Gastroesophageal sphincter (tissue), 4 donors: Measurements from ENCODE around the gene NYAP1. TPM values are rescaled to one million over a fixed set of nuclear protein-coding genes. Genes with fewer than 3 reads are reported as not detected.
A peak's percentile ranks its signal among the peaks of the same experiment; 100 is the strongest.
"Not testable (repeated sequence)": the region's sequence is repeated elsewhere in the genome, so short reads cannot be mapped to it uniquely, and the experiment has no call there.

Experiments used
- ATAC-seq: fragments of 150-250 bp; one replicate; pipeline ENCODE4 v1.9.1; 2016; ENCODE audit warnings: mild to moderate bottlenecking, moderate library complexity
- H3K27ac ChIP-seq, 4 donors: fragments of 200-600 bp; sonication (generic) in 3 of 4; 1 replicate in 3 of 4; 2 replicates in 1 of 4; pipeline ENCODE4 v1.5.1; 2016 to 2019
- H3K27me3 ChIP-seq: fragments of 200-600 bp; sonication (generic); one replicate; pipeline ENCODE4 v1.5.1; 2019
- H3K36me3 ChIP-seq, 2 donors: fragments of 200-600 bp; sonication (generic); one replicate each; pipeline ENCODE4 v1.5.1; 2019; ENCODE audit warnings: control low read depth in 1 of 2
- H3K4me1 ChIP-seq, 3 donors: fragments of 200-600 bp; sonication (generic); 1 replicate in 2 of 3; 2 replicates in 1 of 3; pipeline ENCODE4 v1.5.1; 2016 to 2019; ENCODE audit warnings: control low read depth in 2 of 3
- H3K4me3 ChIP-seq, 2 donors: fragments of 200-600 bp; sonication (generic); one replicate each; pipeline ENCODE4 v1.5.1; 2019; ENCODE audit warnings: mild to moderate bottlenecking in 1 of 2, moderate library complexity in 1 of 2
- H3K9me3 ChIP-seq, 3 donors: fragments of 200-600 bp; sonication (generic); one replicate each; pipeline ENCODE4 v1.5.1; 2017 to 2019; ENCODE audit warnings: control low read depth in 2 of 3
- CTCF ChIP-seq, 4 experiments: fragments of 200-600 bp in 2 of 4; fragments of 450-650 bp in 2 of 4; sonication (generic) in 1 of 4; IDR thresholded peaks; one replicate each; pipeline ENCODE4 v1.5.1; 2017 to 2019; ENCODE audit warnings: antibody characterized with exemption in 4 of 4, mild to moderate bottlenecking in 2 of 4, moderate library complexity in 2 of 4
- EP300 ChIP-seq: sonication (generic); formaldehyde crosslinking; IDR thresholded peaks from one replicate; pipeline ENCODE4 v1.6.1; 2017; ENCODE audit warnings: antibody characterized with exemption, mild to moderate bottlenecking
- POLR2A ChIP-seq, 2 donors: fragments of 450-650 bp; IDR thresholded peaks; one replicate each; pipeline ENCODE4 v1.6.1; 2017; ENCODE audit warnings: antibody characterized with exemption in 2 of 2, mild to moderate bottlenecking in 2 of 2, moderate library complexity in 1 of 2
- POLR2AphosphoS5 ChIP-seq: sonication (generic); formaldehyde crosslinking; IDR thresholded peaks from one replicate; pipeline ENCODE4 v1.6.1; 2017; ENCODE audit warnings: antibody characterized with exemption
- WGBS, 2 donors: methylation state at CpG; one replicate each; pipeline ENCODE4 v1.1.5; 2018; ENCODE audit warnings: low coverage in 1 of 2; 5-methylcytosine and 5-hydroxymethylcytosine counted together
- total RNA-seq, 4 donors: library from RNA; depleted of rRNA; stranded (reverse); fragments of >200 nt; gene quantifications; one replicate each; pipeline ENCODE4 v1.1.0, GENCODE V29; 2016

NYAP1 gene
- total RNA-seq, 4 donors from 2014 or later = 0.94 to 3.1 (median 1.8) TPM

GRCh38 chr7:100538348-100538653 is 54.6 kb downstream of the NYAP1 start:
- ATAC-seq = no peak
- Histone ChIP-seq H3K4me1 (peaks cover 0 to 44% (median 10%) of the 10 kb centered on the region in 3 donors), H3K4me3 (peak overlapping the region in 1 of 2 donors; percentile 68), H3K36me3 (no peaks in the 10 kb centered on the region), H3K27ac (peak overlapping the region; percentile 26 to 91 (median 82)), H3K27me3 (no peaks in the 10 kb centered on the region), H3K9me3 (no peaks in the 10 kb centered on the region)
- TF ChIP-seq POLR2A (IDR thresholded peaks at IDR 0.05) (no peak), EP300 (no peak), POLR2AphosphoS5 (no peak), CTCF (IDR thresholded peaks at IDR 0.05) (no peak)
- 4 to 5% methylated on average over 4 to 8 of the region's 8 CpGs for WGBS, 2 donors

- H3K36me3 ChIP-seq = no peaks in the 10 kb centered on the region
These were observed 55.1 kb downstream of the NYAP1 start, which contains the start of gene AGFG2 for GRCh38 chr7:100538654-100539435. Gene AGFG2 (plus strand): TSS chr7:100539203. CDS start chr7:100539347, 144 bp downstream.

GRCh38 chr7:100539436-100540006 is 55.8 kb downstream of the NYAP1 start:
- Histone ChIP-seq H3K36me3 (no peaks in the 10 kb centered on the region), H3K9me3 (no peaks in the 10 kb centered on the region), H3K4me3 (peak overlapping the region; percentile 64 to 68), H3K27me3 (no peaks in the 10 kb centered on the region), H3K4me1 (peaks cover 10 to 56% (median 22%) of the 10 kb centered on the region in 3 donors), H3K27ac (peak overlapping the region; percentile 47 to 96 (median 83))
- no peak for ATAC-seq
- 0% methylated on average over 12 to 16 of the region's 44 CpGs for WGBS, 2 donors
- TF ChIP-seq EP300 (no peak), POLR2AphosphoS5 (no peak), POLR2A (IDR thresholded peaks at IDR 0.05) (no peak), CTCF (IDR thresholded peaks at IDR 0.05) (no peak)

More at GRCh38 chr7:100538654-100539435, 55.1 kb downstream of the NYAP1 start, which contains the start of gene AGFG2:
- peak; percentile 99 for ATAC-seq
- Histone ChIP-seq H3K27ac (peak within 1 kb of the TSS; percentile 47 to 96 (median 83)), H3K9me3 (no peaks in the 10 kb centered on the region), H3K27me3 (no peaks in the 10 kb centered on the region), H3K4me3 (peak within 1 kb of the TSS; percentile 64 to 68), H3K4me1 (peaks cover 3 to 50% (median 16%) of the 10 kb centered on the region in 3 donors)
- TF ChIP-seq POLR2AphosphoS5 (peak; percentile 94), EP300 (no peak), POLR2A (IDR thresholded peaks at IDR 0.05) (peak; percentile 88 to 93), CTCF (IDR thresholded peaks at IDR 0.05) (peak in 1 of 4 experiments; percentile 10)
- WGBS, 2 donors = 0 to 3% methylated on average over 1 to 5 of the region's 60 CpGs

GRCh38 chr7:100540073-100540723 is 56.5 kb downstream of the NYAP1 start:
- TF ChIP-seq POLR2AphosphoS5 (no peak), CTCF (IDR thresholded peaks at IDR 0.05) (no peak), POLR2A (IDR thresholded peaks at IDR 0.05) (no peak), EP300 (no peak)

GRCh38 chr7:100541309-100541708 is 57.6 kb downstream of the NYAP1 start:
- peaks cover 23 to 74% (median 38%) of the 10 kb centered on the region in 3 donors for H3K4me1 ChIP-seq
- 84 to 92% methylated on average over 2 to 7 of the region's 7 CpGs for WGBS, 2 donors
- not testable (repeated sequence) for H3K27ac ChIP-seq, H3K27me3 ChIP-seq, ATAC-seq, H3K36me3 ChIP-seq, H3K9me3 ChIP-seq, H3K4me3 ChIP-seq

More at GRCh38 chr7:100540073-100540723, 56.5 kb downstream of the NYAP1 start:
- peak overlapping the region in 1 of 4 donors; percentile 82 for H3K27ac ChIP-seq
- no peaks in the 10 kb centered on the region for H3K9me3 ChIP-seq
- WGBS, 2 donors = 34 to 42% methylated on average over 5 to 6 of the region's 6 CpGs
- peak overlapping the region; percentile 64 to 68 for H3K4me3 ChIP-seq
- no peaks in the 10 kb centered on the region for H3K36me3 ChIP-seq
- ATAC-seq = no peak
- no peaks in the 10 kb centered on the region for H3K27me3 ChIP-seq
- H3K4me1 ChIP-seq = peaks cover 16 to 63% (median 29%) of the 10 kb centered on the region in 3 donors
